HG03108 (cell line): ENCODE results near the gene TRIM2.
"Not testable (repeated sequence)": the region's sequence is repeated elsewhere in the genome, so short reads cannot be mapped to it uniquely, and the experiment has no call there.

Source experiments
- ATAC-seq: cut with Tn5 transposase; IDR thresholded peaks from one replicate; pipeline ENCODE4 v1.9.1; 2021; ENCODE audit warnings: moderate library complexity; ENCODE audit not compliant: unreplicated experiment

TRIM2 gene

GRCh38 chr4:153204247-153204671 is at the start of gene TRIM2:
TRIM2 (plus strand) TSS chr4:153204443; CDS start chr4:153204531, 88 bp downstream.
- ATAC-seq, result no peak

GRCh38 chr4:153155686-153156085 is 48.6 kb upstream of the TRIM2 start:
- no peak for ATAC-seq

GRCh38 chr4:153156263-153156662 is 48.0 kb upstream of the TRIM2 start:
- ATAC-seq, result no peak

GRCh38 chr4:153156721-153157120 is 47.5 kb upstream of the TRIM2 start:
- ATAC-seq, result no peak

GRCh38 chr4:153159016-153159415 is 45.2 kb upstream of the TRIM2 start:
- no peak for ATAC-seq

- no peak for ATAC-seq
Observed at GRCh38 chr4:153159728-153160221, 44.5 kb upstream of the TRIM2 start.

GRCh38 chr4:153160821-153161220 is 43.4 kb upstream of the TRIM2 start:
- ATAC-seq, result no peak

- no peak for ATAC-seq
Observed at GRCh38 chr4:153161226-153161963, 42.8 kb upstream of the TRIM2 start.

- not testable (repeated sequence) for ATAC-seq
Observed at GRCh38 chr4:153165236-153165635, 39.0 kb upstream of the TRIM2 start.

- ATAC-seq, result no peak
Observed at GRCh38 chr4:153166716-153167501, 37.3 kb upstream of the TRIM2 start.

GRCh38 chr4:153169776-153170175 is 34.5 kb upstream of the TRIM2 start:
- no peak for ATAC-seq

- no peak for ATAC-seq
Observed at GRCh38 chr4:153170407-153170806, 33.8 kb upstream of the TRIM2 start.

- no peak for ATAC-seq
Observed at GRCh38 chr4:153174821-153175567, 29.2 kb upstream of the TRIM2 start.

GRCh38 chr4:153176938-153177337 is 27.3 kb upstream of the TRIM2 start:
- no peak for ATAC-seq

- ATAC-seq, result no peak
Observed at GRCh38 chr4:153177841-153178240, 26.4 kb upstream of the TRIM2 start.

GRCh38 chr4:153179100-153179499 is 25.1 kb upstream of the TRIM2 start:
- no peak for ATAC-seq

GRCh38 chr4:153181293-153181692 is 22.9 kb upstream of the TRIM2 start:
- ATAC-seq, result no peak

- ATAC-seq, result no peak
Observed at GRCh38 chr4:153181700-153182099, 22.5 kb upstream of the TRIM2 start.

- no peak for ATAC-seq
Observed at GRCh38 chr4:153183146-153183545, 21.1 kb upstream of the TRIM2 start.

GRCh38 chr4:153185331-153185852 is 18.9 kb upstream of the TRIM2 start:
- no peak for ATAC-seq
